ENCODE data around the gene SPATA19.

SPATA19 gene, protein sequence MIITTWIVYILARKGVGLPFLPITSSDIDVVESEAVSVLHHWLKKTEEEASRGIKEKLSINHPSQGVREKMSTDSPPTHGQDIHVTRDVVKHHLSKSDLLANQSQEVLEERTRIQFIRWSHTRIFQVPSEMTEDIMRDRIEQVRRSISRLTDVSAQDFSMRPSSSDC

DNA sequence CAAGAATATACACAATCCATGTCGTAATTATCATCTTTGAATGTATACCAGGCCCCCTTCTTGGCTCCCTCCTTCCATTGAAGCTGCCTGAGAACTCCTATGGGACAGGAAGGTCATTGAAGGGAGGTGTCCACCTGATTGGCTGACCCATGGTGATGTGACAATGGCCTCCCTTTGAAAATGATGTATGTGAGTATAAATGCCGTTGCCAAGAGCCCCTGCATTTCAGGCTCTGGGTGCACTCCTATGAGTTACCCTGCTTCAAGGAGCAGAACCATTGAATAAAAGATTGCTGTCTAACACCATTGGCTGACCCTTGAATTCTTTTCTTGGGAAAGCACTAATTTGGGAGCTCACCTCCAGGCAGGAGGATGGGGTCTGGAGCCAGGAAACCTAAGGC is at the start of gene SPATA19:
SPATA19 (minus strand) TSS at position 101 of the 400 bp plus-strand sequence; CDS start at position 34, 67 bp downstream.
- Histone ChIP-seq H3K9ac (ENCODE audit: low read depth, low read length) (no peak within 1 kb of the TSS), H3K27ac (ENCODE audit: low read length) (no peak within 1 kb of the TSS), H3K4me1 (ENCODE audit: insufficient read depth, low read length) (no peaks in the 10 kb centered on the region), H3K36me3 (ENCODE audit: insufficient read depth, low read depth, low read length) (no peaks in the 10 kb centered on the region), H3K27me3 (ENCODE audit: insufficient read depth, low read length) (no peaks in the 10 kb centered on the region), H3K9me3 (ENCODE audit: insufficient read depth, low read depth, low read length) (peaks cover 7% of the 10 kb centered on the region; the same call in 1 of the 2 replicates), H3K4me3 (ENCODE audit: low read length) (no peak within 1 kb of the TSS)

DNA sequence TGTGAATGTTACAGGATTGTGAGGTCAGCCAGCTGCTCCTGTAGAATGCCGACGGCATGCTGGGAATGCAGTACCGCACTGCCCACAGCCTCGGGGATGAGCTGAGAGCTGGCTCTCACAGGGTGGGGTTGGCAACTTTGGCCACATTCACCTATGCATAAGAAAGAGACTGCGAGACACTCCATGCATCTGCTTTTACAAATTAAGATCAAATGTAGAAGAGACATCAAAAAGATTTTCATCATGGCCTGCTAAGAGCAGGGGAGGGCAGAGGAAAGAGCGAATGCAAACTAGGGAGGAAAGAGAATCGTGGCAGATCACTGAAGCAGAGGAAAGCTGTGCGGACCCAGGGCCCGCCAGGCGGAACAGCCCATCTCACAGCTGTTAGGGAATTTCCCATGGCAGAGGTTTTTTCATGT is 49.8 kb upstream of the SPATA19 start:
- peaks cover 17% of the 10 kb centered on the region; the same call in 1 of the 2 replicates for H3K36me3 ChIP-seq (ENCODE audit: insufficient read depth, low read depth, low read length)
- no peaks in the 10 kb centered on the region for H3K9me3 ChIP-seq (ENCODE audit: insufficient read depth, low read depth, low read length)
- H3K27ac ChIP-seq (ENCODE audit: low read length), result no peak overlapping the region
- H3K9ac ChIP-seq (ENCODE audit: low read depth, low read length), result peak overlapping the region; percentile 58; the same call in 1 of the 2 replicates
- peak overlapping the region; percentile 48; the same call in 1 of the 2 replicates for H3K4me3 ChIP-seq (ENCODE audit: low read length)
- peaks cover 25% of the 10 kb centered on the region for H3K4me1 ChIP-seq (ENCODE audit: insufficient read depth, low read length)
- no peaks in the 10 kb centered on the region; the same call in 1 of the 2 replicates for H3K27me3 ChIP-seq (ENCODE audit: insufficient read depth, low read length)

- Histone ChIP-seq H3K9me3 (ENCODE audit: insufficient read depth, low read depth, low read length) (no peaks in the 10 kb centered on the region), H3K27me3 (ENCODE audit: insufficient read depth, low read length) (no peaks in the 10 kb centered on the region; the same call in 1 of the 2 replicates), H3K9ac (ENCODE audit: low read depth, low read length) (no peak overlapping the region), H3K27ac (ENCODE audit: low read length) (no peak overlapping the region), H3K4me1 (ENCODE audit: insufficient read depth, low read length) (peaks cover 19% of the 10 kb centered on the region), H3K4me3 (ENCODE audit: low read length) (no peak overlapping the region), H3K36me3 (ENCODE audit: insufficient read depth, low read depth, low read length) (peaks cover 10% of the 10 kb centered on the region; the same call in 1 of the 2 replicates)
Measured at GRCh38 chr11:133893381-133893780, 48.1 kb upstream of the SPATA19 start.

DNA sequence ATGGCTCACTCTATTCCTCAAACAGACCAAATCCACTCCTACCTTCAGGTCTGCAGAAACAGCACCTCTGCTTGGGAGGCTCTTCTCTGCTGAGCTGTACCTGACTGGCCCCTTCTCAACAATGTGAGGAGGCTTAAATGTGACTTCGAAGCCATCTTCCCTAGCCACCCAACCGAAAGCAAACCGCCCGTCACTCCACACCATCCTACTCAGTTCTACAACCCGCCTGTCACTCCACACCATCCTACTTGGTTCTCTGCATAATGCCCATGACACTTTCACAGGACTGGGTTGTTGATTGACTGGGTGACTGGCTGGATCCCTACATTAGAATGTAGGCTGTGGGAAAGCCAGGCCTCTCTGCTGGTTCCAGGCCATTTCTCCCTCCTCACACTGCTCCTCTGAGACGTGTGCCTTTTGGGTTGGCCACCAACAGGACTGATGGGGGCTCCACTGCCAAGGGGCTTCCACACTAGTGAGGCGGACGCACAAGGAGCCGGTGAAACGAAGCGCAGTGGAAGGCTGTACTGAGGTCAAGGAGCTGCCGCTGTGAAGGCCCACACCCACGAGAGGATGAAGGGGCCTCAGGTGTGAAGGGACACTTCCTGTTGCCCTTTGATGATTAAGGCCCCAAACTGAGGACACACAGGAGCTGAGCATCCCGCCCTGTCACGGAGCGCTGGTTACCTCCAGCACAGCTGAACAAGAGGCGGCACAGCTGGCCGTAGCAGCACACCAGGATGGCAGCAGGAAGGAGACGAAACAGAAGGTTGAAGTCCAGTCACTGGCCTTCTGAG is 47.5 kb upstream of the SPATA19 start:
- H3K9ac ChIP-seq (ENCODE audit: low read depth, low read length), result no peak overlapping the region
- H3K4me3 ChIP-seq (ENCODE audit: low read length), result no peak overlapping the region
- H3K36me3 ChIP-seq (ENCODE audit: insufficient read depth, low read depth, low read length), result peaks cover 10% of the 10 kb centered on the region; the same call in 1 of the 2 replicates
- no peaks in the 10 kb centered on the region; the same call in 1 of the 2 replicates for H3K27me3 ChIP-seq (ENCODE audit: insufficient read depth, low read length)
- no peak overlapping the region for H3K27ac ChIP-seq (ENCODE audit: low read length)
- no peaks in the 10 kb centered on the region for H3K9me3 ChIP-seq (ENCODE audit: insufficient read depth, low read depth, low read length)
- H3K4me1 ChIP-seq (ENCODE audit: insufficient read depth, low read length), result peaks cover 19% of the 10 kb centered on the region

GRCh38 chr11:133892126-133892525 is 46.8 kb upstream of the SPATA19 start:
- Histone ChIP-seq H3K36me3 (ENCODE audit: insufficient read depth, low read depth, low read length) (peaks cover 5% of the 10 kb centered on the region; the same call in 1 of the 2 replicates), H3K27me3 (ENCODE audit: insufficient read depth, low read length) (no peaks in the 10 kb centered on the region; the same call in 1 of the 2 replicates), H3K27ac (ENCODE audit: low read length) (no peak overlapping the region), H3K9ac (ENCODE audit: low read depth, low read length) (no peak overlapping the region), H3K4me1 (ENCODE audit: insufficient read depth, low read length) (peaks cover 19% of the 10 kb centered on the region), H3K4me3 (ENCODE audit: low read length) (no peak overlapping the region), H3K9me3 (ENCODE audit: insufficient read depth, low read depth, low read length) (no peaks in the 10 kb centered on the region)

GRCh38 chr11:133889893-133890292 is 44.6 kb upstream of the SPATA19 start:
- no peak overlapping the region for H3K27ac ChIP-seq (ENCODE audit: low read length)
- H3K9ac ChIP-seq (ENCODE audit: low read depth, low read length), result no peak overlapping the region
- H3K4me3 ChIP-seq (ENCODE audit: low read length), result no peak overlapping the region
- H3K27me3 ChIP-seq (ENCODE audit: insufficient read depth, low read length), result no peaks in the 10 kb centered on the region; the same call in 1 of the 2 replicates
- peaks cover 6% of the 10 kb centered on the region for H3K4me1 ChIP-seq (ENCODE audit: insufficient read depth, low read length)
- no peaks in the 10 kb centered on the region for H3K36me3 ChIP-seq (ENCODE audit: insufficient read depth, low read depth, low read length)
- H3K9me3 ChIP-seq (ENCODE audit: insufficient read depth, low read depth, low read length), result no peaks in the 10 kb centered on the region

DNA sequence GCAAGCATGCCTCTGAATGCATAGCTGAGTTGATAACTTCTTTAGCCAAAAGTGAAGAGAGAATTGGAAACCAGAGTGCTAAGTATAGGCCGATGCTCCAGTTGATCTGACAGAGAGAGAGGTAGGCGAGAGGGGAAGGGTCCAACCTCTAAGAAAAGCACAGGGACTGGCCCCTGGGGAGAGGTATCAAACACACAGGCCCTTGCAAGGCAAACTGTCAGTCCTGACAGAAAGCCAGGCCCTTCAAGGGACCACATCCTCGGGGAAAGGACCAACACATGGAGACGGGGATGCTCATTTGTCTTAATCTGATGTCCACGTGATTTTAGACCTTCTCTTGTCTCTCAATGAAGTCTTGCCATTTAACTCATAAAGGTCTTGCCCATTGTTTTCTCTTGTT is 43.9 kb upstream of the SPATA19 start:
- H3K9ac ChIP-seq (ENCODE audit: low read depth, low read length), result no peak overlapping the region
- H3K27me3 ChIP-seq (ENCODE audit: insufficient read depth, low read length), result no peaks in the 10 kb centered on the region; the same call in 1 of the 2 replicates
- no peak overlapping the region for H3K4me3 ChIP-seq (ENCODE audit: low read length)
- H3K27ac ChIP-seq (ENCODE audit: low read length), result no peak overlapping the region
- H3K36me3 ChIP-seq (ENCODE audit: insufficient read depth, low read depth, low read length), result no peaks in the 10 kb centered on the region
- H3K9me3 ChIP-seq (ENCODE audit: insufficient read depth, low read depth, low read length), result no peaks in the 10 kb centered on the region
- H3K4me1 ChIP-seq (ENCODE audit: insufficient read depth, low read length), result no peaks in the 10 kb centered on the region

DNA sequence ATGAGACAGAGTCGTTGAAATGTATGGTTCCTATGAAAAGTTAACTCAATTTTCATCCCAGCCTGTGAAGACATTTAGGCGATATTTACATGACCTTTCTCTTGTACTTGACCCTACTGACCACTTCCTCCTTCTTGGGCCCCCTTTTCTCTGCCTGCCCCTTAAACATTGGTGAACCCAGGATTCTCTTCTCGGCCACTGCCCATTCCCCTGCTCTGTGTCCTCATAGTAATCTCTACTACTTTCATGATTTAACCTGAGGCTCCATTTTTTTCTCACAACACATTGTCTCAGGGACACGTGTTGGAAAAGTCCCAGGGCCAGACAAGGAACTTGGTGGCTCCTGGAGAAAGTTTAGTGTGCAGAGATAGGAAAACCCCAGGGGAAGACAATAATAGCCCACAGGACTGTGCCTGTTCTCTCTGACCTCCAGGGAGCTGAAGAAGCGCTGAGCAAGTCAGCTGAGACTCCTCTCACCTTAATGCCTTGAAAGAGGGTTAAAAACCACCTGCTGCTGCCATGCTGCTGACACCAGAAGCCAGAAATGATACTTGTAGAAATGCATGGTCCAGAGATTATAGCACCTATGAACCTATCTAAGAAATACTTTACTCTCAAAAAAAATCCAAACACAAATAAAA is 42.5 kb upstream of the SPATA19 start:
- Histone ChIP-seq H3K4me1 (ENCODE audit: insufficient read depth, low read length) (no peaks in the 10 kb centered on the region), H3K9me3 (ENCODE audit: insufficient read depth, low read depth, low read length) (no peaks in the 10 kb centered on the region), H3K9ac (ENCODE audit: low read depth, low read length) (no peak overlapping the region), H3K27ac (ENCODE audit: low read length) (no peak overlapping the region), H3K27me3 (ENCODE audit: insufficient read depth, low read length) (no peaks in the 10 kb centered on the region; the same call in 1 of the 2 replicates), H3K4me3 (ENCODE audit: low read length) (no peak overlapping the region), H3K36me3 (ENCODE audit: insufficient read depth, low read depth, low read length) (no peaks in the 10 kb centered on the region)

DNA sequence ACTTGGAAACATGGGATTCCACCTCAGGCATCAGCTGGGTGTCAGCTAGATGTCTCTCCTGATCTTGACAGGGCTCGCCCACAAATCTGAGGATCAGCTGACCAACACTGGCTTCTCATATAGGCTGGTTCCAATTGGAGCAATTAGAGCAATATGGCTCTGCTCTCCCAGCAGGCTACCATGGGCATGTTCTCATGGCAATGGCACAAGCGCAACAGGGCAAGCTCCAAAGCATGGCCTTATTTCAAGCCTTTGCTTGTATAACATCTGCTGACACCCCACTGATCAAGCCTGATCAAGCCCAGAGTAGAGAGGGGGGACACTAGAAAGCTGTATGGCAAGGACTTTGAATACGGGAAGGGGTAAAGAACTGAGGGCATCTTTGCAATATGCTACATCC is 40.7 kb upstream of the SPATA19 start:
- Histone ChIP-seq H3K27me3 (ENCODE audit: insufficient read depth, low read length) (no peaks in the 10 kb centered on the region; the same call in 1 of the 2 replicates), H3K4me1 (ENCODE audit: insufficient read depth, low read length) (no peaks in the 10 kb centered on the region), H3K36me3 (ENCODE audit: insufficient read depth, low read depth, low read length) (no peaks in the 10 kb centered on the region), H3K27ac (ENCODE audit: low read length) (no peak overlapping the region), H3K9me3 (ENCODE audit: insufficient read depth, low read depth, low read length) (no peaks in the 10 kb centered on the region), H3K9ac (ENCODE audit: low read depth, low read length) (no peak overlapping the region), H3K4me3 (ENCODE audit: low read length) (no peak overlapping the region)

DNA sequence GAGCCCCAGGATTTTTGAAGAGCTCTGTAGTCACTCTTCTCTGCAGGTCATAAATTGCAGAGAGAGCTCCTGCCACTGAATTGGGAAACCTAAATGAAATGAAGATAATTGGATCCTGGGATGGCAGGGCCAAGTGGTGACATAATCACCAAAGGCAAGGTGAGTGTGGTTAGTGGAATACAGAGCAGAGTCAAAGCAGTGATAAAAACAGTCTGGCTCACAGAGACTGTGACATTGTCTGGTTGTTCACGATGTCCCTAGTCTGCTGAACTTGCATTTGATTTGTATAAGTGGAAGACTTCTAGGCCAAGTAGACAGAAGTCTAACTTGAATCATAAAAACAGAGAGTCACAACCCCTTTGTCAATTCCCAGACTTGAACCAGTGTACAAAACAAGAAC is 26.8 kb upstream of the SPATA19 start:
- H3K9me3 ChIP-seq (ENCODE audit: insufficient read depth, low read depth, low read length), result no peaks in the 10 kb centered on the region
- H3K9ac ChIP-seq (ENCODE audit: low read depth, low read length), result no peak overlapping the region
- H3K27me3 ChIP-seq (ENCODE audit: insufficient read depth, low read length), result no peaks in the 10 kb centered on the region
- H3K27ac ChIP-seq (ENCODE audit: low read length), result no peak overlapping the region
- H3K4me3 ChIP-seq (ENCODE audit: low read length), result no peak overlapping the region
- no peaks in the 10 kb centered on the region for H3K4me1 ChIP-seq (ENCODE audit: insufficient read depth, low read length)
- no peaks in the 10 kb centered on the region for H3K36me3 ChIP-seq (ENCODE audit: insufficient read depth, low read depth, low read length)

- Histone ChIP-seq H3K36me3 (ENCODE audit: insufficient read depth, low read depth, low read length) (no peaks in the 10 kb centered on the region), H3K9me3 (ENCODE audit: insufficient read depth, low read depth, low read length) (no peaks in the 10 kb centered on the region), H3K4me3 (ENCODE audit: low read length) (no peak overlapping the region), H3K4me1 (ENCODE audit: insufficient read depth, low read length) (no peaks in the 10 kb centered on the region), H3K9ac (ENCODE audit: low read depth, low read length) (no peak overlapping the region), H3K27me3 (ENCODE audit: insufficient read depth, low read length) (no peaks in the 10 kb centered on the region), H3K27ac (ENCODE audit: low read length) (no peak overlapping the region)
Measured at GRCh38 chr11:133867456-133867855, 22.1 kb upstream of the SPATA19 start.
